SK-N-SH treated with all-trans-retinoic acid at 6 μM for 48 hours (cell line): ENCODE data around the gene KRTAP13-2.

ENCODE experiments used
- ATAC-seq: fragments of 200-7000 bp; cut with Tn5 transposase; 3 replicates; pipeline ENCODE4 v1.9.1; 2020; ENCODE audit warnings: mild to moderate bottlenecking, moderate library complexity
- ARNTL ChIP-seq: fragments of 450-650 bp; formaldehyde crosslinking; IDR thresholded peaks from 2 replicates; pipeline ENCODE4 v1.5.0; 2020; ENCODE audit warnings: low read depth, mild to moderate bottlenecking, moderate library complexity, borderline replicate concordance
- BACH2 ChIP-seq: fragments of 250-450 bp; sonication (Bioruptor Pico); IDR thresholded peaks from 2 replicates; pipeline ENCODE4 v1.9.0; 2021; ENCODE audit warnings: mild to moderate bottlenecking, borderline replicate concordance
- CSDC2 ChIP-seq: fragments of 250-450 bp; sonication (Bioruptor Pico); IDR thresholded peaks from 2 replicates; pipeline ENCODE4 v1.5.0; 2020; ENCODE audit warnings: mild to moderate bottlenecking, moderate library complexity
- CSRNP3 ChIP-seq: fragments of 250-450 bp; sonication (Bioruptor Pico); IDR thresholded peaks from 2 replicates; pipeline ENCODE4 v1.5.1; 2021; ENCODE audit warnings: mild to moderate bottlenecking, moderate library complexity
- ESRRG ChIP-seq: fragments of 250-450 bp; sonication (Bioruptor Pico); IDR thresholded peaks from 2 replicates; pipeline ENCODE4 v1.6.1; 2021; ENCODE audit warnings: mild to moderate bottlenecking
- GLIS3 ChIP-seq: fragments of 250-450 bp; sonication (Bioruptor Pico); IDR thresholded peaks from 2 replicates; pipeline ENCODE4 v1.5.0; 2020; ENCODE audit warnings: mild to moderate bottlenecking, moderate library complexity
- ISL1 ChIP-seq: fragments of 250-450 bp; sonication (Bioruptor Pico); IDR thresholded peaks from 2 replicates; pipeline ENCODE4 v2.1.2; 2022; ENCODE audit warnings: mild to moderate bottlenecking, moderate library complexity
- OSR1 ChIP-seq: fragments of 250-450 bp; sonication (Bioruptor Pico); IDR thresholded peaks from 2 replicates; pipeline ENCODE4 v1.8.0; 2022; ENCODE audit warnings: moderate library complexity, mild to moderate bottlenecking, inconsistent platforms
- PPARA ChIP-seq: fragments of 250-450 bp; sonication (Bioruptor Pico); IDR thresholded peaks from 2 replicates; pipeline ENCODE4 v1.5.0; 2020; ENCODE audit warnings: mild to moderate bottlenecking, borderline replicate concordance
- RARB ChIP-seq: fragments of 250-450 bp; sonication (Bioruptor Pico); IDR thresholded peaks from 2 replicates; pipeline ENCODE4 v1.8.0; 2021; ENCODE audit warnings: mild to moderate bottlenecking, moderate library complexity
- SNAI2 ChIP-seq: fragments of 250-450 bp; sonication (Bioruptor Pico); IDR thresholded peaks from 2 replicates; pipeline ENCODE4 v1.5.0; 2020; ENCODE audit warnings: mild to moderate bottlenecking, moderate library complexity
- TCF4 ChIP-seq: fragments of 250-450 bp; sonication (Bioruptor Pico); IDR thresholded peaks from 2 replicates; pipeline ENCODE4 v1.8.0; 2021; ENCODE audit warnings: mild to moderate bottlenecking, moderate library complexity, borderline replicate concordance
- ZC3H10 ChIP-seq: fragments of 250-450 bp; sonication (Bioruptor Pico); IDR thresholded peaks from 2 replicates; pipeline ENCODE4 v1.5.1; 2021; ENCODE audit warnings: mild to moderate bottlenecking, moderate library complexity
- ZFP3 ChIP-seq: fragments of 250-450 bp; sonication (Bioruptor Pico); IDR thresholded peaks from 2 replicates; pipeline ENCODE4 v1.5.0; 2020; ENCODE audit warnings: mild to moderate bottlenecking, moderate library complexity
- ZFP30 ChIP-seq: fragments of 450-650 bp; formaldehyde crosslinking; IDR thresholded peaks from 2 replicates; pipeline ENCODE4 v1.5.0; 2022; ENCODE audit warnings: mild to moderate bottlenecking, moderate library complexity
- ZNF565 ChIP-seq: fragments of 450-650 bp; formaldehyde crosslinking; conservative IDR thresholded peaks from 2 replicates; pipeline ENCODE4 v1.5.0; 2020; ENCODE audit warnings: low read depth, mild to moderate bottlenecking, moderate library complexity
- ZNF70 ChIP-seq: fragments of 450-650 bp; formaldehyde crosslinking; IDR thresholded peaks from 2 replicates; pipeline ENCODE4 v1.5.0; 2020; ENCODE audit warnings: mild to moderate bottlenecking, moderate library complexity
- ZNF8 ChIP-seq: fragments of 450-650 bp; formaldehyde crosslinking; IDR thresholded peaks from 2 replicates; pipeline ENCODE4 v1.5.0; 2020; ENCODE audit warnings: mild to moderate bottlenecking, moderate library complexity
- TF ChIP-seq, protein P1 (sequence below): fragments of 250-450 bp; sonication (Bioruptor Pico); IDR thresholded peaks from 2 replicates; pipeline ENCODE4 v1.8.0; 2020; ENCODE audit warnings: mild to moderate bottlenecking, moderate library complexity, borderline replicate concordance
- TF ChIP-seq, protein P2 (sequence below): fragments of 250-450 bp; sonication (Bioruptor Pico); IDR thresholded peaks from 2 replicates; pipeline ENCODE4 v1.5.0; 2020; ENCODE audit warnings: mild to moderate bottlenecking, moderate library complexity

KRTAP13-2 gene

GRCh38 chr21:30345014-30345413 lies 27.1 kb downstream of the KRTAP13-2 start:
- ATAC-seq: no peak

DNA sequence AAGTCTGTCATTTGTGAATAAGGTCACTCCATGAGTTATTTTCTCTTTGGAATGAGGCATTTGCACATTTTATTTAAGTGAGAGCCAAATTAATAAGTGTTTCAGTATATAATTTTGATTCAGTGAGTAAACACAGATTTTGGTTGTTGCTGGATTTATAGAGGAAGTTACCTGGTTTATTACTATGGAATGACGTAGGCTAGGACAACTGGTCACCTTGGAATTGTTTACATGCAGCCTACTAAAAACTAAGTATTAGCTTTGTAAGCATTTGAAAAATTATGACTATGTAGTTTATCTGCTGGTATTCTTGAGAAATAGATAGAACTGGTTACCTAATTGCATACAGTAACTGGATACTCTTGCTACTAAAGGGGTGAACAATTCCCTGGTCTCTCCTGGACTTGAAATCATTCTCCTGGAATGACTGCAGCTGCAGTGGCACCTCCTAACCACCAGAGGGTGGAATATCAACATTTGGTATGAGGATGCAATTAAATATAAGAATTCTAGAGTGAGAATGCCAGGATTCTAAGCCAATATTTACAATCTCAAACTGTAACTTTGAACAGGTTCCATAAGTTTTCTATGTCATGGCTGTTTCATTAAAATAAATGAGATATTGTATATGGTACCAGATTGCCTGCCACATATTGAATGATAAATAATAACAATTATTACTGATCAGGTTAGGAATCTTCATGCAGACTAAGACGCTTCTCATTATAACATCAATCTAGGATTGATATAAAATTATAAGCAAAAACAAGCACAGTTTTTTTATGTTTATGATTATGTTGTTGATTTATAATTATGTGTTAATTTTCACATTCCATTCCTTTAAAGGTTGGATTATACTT lies 31.1 kb downstream of the KRTAP13-2 start:
- ATAC-seq: peak; percentile 75

More at GRCh38 chr21:30345014-30345413, 27.1 kb downstream of the KRTAP13-2 start:
- TF ChIP-seq BACH2 (CRISPR knock-in tag) (no peak), ISL1 (CRISPR knock-in tag) (no peak), RARB (CRISPR knock-in tag) (no peak), ZFP30 (CRISPR knock-in tag) (no peak), ZNF70 (CRISPR knock-in tag) (no peak), ARNTL (CRISPR knock-in tag) (no peak), CSRNP3 (CRISPR knock-in tag) (no peak)
- TF ChIP-seq, protein P1, sequence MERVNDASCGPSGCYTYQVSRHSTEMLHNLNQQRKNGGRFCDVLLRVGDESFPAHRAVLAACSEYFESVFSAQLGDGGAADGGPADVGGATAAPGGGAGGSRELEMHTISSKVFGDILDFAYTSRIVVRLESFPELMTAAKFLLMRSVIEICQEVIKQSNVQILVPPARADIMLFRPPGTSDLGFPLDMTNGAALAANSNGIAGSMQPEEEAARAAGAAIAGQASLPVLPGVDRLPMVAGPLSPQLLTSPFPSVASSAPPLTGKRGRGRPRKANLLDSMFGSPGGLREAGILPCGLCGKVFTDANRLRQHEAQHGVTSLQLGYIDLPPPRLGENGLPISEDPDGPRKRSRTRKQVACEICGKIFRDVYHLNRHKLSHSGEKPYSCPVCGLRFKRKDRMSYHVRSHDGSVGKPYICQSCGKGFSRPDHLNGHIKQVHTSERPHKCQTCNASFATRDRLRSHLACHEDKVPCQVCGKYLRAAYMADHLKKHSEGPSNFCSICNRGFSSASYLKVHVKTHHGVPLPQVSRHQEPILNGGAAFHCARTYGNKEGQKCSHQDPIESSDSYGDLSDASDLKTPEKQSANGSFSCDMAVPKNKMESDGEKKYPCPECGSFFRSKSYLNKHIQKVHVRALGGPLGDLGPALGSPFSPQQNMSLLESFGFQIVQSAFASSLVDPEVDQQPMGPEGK (CRISPR knock-in tag): no peak

GRCh38 chr21:30338717-30339116 lies 33.4 kb downstream of the KRTAP13-2 start:
- TF ChIP-seq ZFP3 (CRISPR knock-in tag) (no peak), SNAI2 (CRISPR knock-in tag) (no peak), TCF4 (CRISPR knock-in tag) (no peak), ARNTL (CRISPR knock-in tag) (no peak), OSR1 (CRISPR knock-in tag) (no peak), ZNF8 (no peak), ZNF565 (CRISPR knock-in tag) (no peak), CSRNP3 (CRISPR knock-in tag) (no peak), CSDC2 (CRISPR knock-in tag) (no peak), GLIS3 (CRISPR knock-in tag) (no peak), PPARA (CRISPR knock-in tag) (no peak), ZNF70 (CRISPR knock-in tag) (no peak), ZFP30 (CRISPR knock-in tag) (no peak), ESRRG (CRISPR knock-in tag) (no peak), ZC3H10 (no peak), RARB (CRISPR knock-in tag) (no peak)
- TF ChIP-seq, protein P2, sequence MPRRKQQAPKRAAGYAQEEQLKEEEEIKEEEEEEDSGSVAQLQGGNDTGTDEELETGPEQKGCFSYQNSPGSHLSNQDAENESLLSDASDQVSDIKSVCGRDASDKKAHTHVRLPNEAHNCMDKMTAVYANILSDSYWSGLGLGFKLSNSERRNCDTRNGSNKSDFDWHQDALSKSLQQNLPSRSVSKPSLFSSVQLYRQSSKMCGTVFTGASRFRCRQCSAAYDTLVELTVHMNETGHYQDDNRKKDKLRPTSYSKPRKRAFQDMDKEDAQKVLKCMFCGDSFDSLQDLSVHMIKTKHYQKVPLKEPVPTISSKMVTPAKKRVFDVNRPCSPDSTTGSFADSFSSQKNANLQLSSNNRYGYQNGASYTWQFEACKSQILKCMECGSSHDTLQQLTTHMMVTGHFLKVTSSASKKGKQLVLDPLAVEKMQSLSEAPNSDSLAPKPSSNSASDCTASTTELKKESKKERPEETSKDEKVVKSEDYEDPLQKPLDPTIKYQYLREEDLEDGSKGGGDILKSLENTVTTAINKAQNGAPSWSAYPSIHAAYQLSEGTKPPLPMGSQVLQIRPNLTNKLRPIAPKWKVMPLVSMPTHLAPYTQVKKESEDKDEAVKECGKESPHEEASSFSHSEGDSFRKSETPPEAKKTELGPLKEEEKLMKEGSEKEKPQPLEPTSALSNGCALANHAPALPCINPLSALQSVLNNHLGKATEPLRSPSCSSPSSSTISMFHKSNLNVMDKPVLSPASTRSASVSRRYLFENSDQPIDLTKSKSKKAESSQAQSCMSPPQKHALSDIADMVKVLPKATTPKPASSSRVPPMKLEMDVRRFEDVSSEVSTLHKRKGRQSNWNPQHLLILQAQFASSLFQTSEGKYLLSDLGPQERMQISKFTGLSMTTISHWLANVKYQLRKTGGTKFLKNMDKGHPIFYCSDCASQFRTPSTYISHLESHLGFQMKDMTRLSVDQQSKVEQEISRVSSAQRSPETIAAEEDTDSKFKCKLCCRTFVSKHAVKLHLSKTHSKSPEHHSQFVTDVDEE (CRISPR knock-in tag): no peak
- TF ChIP-seq, protein P1 (CRISPR knock-in tag): no peak
- no peak for ATAC-seq

More for the DNA sequence above, 31.1 kb downstream of the KRTAP13-2 start:
- TF ChIP-seq TCF4 (CRISPR knock-in tag) (no peak), RARB (CRISPR knock-in tag) (no peak), SNAI2 (CRISPR knock-in tag) (no peak), OSR1 (CRISPR knock-in tag) (no peak)
- TF ChIP-seq, protein P2 (CRISPR knock-in tag): no peak
